Measurements from ENCODE around the gene OSGEPL1.
A peak's percentile ranks its signal among the peaks of the same experiment; 100 is the strongest.
"Not testable (repeated sequence)": the region's sequence is repeated elsewhere in the genome, so short reads cannot be mapped to it uniquely, and the experiment has no call there.

Gene OSGEPL1, protein sequence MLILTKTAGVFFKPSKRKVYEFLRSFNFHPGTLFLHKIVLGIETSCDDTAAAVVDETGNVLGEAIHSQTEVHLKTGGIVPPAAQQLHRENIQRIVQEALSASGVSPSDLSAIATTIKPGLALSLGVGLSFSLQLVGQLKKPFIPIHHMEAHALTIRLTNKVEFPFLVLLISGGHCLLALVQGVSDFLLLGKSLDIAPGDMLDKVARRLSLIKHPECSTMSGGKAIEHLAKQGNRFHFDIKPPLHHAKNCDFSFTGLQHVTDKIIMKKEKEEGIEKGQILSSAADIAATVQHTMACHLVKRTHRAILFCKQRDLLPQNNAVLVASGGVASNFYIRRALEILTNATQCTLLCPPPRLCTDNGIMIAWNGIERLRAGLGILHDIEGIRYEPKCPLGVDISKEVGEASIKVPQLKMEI

DNA sequence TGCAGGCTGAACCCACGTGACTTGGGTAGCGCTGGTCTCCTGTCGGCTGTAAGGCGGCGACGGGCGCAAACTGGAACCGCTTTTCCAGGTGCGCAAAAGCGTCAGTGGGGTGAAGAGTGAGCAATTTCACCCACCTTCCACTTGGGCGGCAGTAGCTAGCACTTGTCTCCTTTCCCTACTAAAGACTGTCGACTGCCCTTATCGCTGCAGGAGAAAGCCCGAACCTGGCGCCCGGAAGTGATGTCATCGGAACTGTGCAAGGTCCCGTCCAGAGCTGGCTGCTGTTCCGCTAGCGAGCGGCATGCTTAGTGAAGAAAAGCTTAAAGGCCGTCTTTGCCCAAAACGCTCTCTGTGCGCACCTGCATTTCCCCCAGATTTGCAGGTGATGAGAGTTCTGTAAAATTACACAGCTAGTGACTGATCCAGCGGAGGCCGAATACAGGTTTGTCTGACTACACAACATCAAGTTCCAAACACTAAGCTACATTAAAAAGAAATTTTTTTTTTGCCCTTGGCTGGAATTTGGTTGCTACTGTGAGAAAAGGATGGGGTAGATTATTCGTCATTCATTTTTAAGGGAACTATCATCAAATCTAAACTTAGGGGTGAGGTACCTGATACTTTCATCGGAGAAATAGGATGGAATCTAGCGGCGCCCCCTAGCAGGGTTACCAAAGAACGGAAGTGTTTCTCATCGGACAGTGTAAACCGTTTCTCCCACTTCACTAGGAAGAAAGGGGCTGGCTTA lies at the start of gene OSGEPL1:
TSS of gene OSGEPL1 (minus strand) at position 242 of the 748 bp plus-strand sequence. CDS start 1,152 bp downstream, outside the sequence.
- DNase-seq = peak; percentile 95

DNA sequence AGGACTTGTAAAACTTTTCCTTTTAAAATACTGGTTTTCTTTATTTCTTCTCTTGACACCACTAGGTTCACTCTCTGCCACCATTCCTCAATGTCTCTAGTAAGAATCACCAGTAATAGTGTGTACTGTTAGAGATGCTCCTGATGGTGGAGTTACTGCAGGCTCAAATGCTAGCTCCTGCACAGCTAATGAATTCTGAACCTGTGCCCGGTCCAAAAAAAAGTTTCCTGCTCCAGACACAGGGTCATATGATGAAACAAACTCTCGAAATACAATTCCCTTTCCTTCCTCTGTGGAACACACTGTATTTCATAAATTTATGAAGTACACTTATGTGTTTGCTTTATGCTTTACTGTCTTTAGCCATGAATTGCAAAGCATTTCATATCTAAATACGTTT lies 40.8 kb upstream of the OSGEPL1 start:
- DNase-seq = no peak

DNA sequence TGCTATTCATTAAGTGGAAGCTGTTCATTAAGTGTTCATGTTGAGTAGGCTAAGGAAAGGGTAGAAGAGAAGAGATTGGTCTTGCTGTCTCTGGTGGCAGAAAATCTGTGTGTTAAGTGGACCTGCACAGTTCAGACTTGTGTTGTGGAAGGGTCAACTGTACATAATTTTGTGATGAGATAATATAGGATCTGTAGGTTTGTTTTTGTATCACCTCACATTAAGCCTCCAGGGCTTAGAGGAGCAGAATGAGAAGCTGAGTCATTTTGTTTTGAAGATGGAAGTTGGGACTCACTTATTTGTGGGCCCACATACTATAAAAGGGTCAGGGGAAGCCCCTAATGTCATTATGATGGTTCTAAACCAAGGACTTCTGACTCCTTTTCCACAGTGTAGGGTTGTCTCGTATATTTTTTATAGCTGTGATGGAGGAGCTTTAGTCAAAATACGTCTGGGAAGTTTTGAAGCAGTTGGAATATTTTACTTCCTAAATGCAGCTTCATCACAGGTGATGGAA lies 39.9 kb upstream of the OSGEPL1 start:
- DNase-seq = no peak

DNA sequence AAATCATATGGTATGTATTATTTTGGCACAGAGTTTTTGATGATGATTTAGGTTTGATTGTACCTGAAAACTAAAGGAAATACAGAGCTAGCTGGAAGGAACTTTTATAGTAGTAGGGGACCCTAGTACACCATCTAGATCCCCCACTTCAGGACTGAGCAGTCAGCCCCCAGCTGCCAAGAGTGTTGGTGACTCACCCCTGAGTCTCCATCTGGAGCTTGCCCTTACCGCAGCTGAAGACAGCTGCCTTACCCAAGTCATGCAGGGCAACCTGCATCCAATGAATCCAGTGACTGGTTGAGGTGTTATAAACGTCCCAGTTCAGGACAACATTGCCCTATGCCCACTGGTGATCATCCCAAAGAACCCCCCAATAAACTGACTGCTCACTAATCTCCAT lies 36.9 kb upstream of the OSGEPL1 start:
- no peak for DNase-seq

DNA sequence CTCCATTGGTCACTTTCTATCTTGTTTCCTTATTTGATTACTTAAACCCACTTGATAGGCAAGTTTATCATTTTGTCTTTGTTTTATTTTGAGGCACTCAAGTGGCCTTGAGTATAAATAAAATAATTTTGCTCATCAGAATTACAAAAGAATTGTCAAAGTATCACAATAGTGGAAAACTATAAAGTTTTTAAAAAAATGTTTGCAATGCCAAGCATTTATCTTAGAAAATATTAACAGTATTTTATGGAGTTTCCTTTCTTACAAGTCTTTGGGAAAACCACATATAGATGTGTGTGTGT lies 36.4 kb upstream of the OSGEPL1 start:
- no peak for DNase-seq

DNA sequence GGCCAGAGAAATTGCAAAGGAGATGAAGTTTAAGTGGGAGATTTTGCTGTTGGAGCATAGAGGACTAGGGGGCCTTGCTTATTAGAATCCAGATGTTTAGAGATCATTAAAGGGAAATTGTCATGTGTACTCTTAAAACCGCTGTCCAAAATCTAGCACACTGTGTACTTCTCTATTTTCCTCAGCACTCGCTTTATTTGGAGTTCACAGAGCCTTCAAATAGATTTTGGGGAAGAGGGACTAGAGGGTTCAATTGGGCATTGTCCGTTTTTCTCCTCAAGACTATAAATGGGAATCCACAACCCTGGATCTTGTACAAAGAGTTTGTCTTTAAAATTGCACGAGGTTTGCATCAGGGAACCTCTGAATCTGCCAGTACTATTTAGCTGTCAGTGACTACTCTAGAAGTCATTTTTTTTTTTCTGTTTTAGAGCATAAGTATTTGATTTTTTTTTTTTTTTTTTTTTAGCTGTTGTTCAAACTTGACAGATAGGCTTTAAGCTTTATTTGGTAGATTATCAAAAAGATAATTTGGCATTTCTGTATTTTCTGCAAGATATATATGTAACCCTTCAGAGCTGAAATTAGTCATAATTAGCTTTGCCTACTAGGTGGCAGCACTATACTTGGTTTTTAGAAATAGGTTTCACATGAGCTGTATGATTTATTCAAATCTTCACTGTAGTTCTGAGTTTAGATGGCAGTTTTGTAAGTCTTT lies 35.9 kb upstream of the OSGEPL1 start:
- no peak for DNase-seq

DNA sequence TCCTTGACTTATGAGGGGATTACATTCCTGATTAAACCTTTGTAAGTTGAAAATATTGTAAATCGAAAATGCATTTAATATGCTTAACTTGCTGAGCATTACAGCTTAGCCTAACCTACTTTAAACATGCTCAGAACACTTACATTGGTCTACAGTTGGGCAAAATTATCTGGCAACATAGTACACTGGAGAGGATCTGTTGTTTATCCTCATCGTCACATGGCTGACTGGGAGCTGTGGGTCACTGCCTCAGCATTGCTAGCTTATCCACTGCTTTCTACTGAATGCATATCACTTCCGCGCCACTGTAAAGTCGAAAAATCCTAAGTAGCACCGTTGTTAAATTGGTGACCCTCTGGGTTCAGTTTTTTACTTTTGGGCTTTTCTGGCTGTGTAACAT lies 35.3 kb upstream of the OSGEPL1 start:
- DNase-seq = no peak

DNA sequence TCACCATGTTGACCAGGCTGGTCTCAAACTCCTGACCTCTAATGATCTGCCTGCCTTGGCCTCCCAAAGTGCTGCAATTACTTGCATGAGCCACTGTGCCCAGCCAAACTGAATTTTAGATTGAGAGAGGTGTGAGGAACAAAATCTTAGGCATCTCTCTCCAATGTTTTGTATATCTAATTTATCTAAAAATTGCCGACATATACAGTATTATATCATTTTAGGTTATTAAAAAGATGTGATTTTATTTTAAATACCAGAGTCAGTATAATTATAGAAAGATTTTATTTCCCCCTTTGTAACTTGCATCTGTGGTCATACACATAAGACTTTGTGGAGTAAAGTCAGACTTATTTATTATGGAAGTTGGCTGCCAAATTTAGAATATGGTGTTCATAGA lies 31.7 kb upstream of the OSGEPL1 start:
- DNase-seq = no peak

DNA sequence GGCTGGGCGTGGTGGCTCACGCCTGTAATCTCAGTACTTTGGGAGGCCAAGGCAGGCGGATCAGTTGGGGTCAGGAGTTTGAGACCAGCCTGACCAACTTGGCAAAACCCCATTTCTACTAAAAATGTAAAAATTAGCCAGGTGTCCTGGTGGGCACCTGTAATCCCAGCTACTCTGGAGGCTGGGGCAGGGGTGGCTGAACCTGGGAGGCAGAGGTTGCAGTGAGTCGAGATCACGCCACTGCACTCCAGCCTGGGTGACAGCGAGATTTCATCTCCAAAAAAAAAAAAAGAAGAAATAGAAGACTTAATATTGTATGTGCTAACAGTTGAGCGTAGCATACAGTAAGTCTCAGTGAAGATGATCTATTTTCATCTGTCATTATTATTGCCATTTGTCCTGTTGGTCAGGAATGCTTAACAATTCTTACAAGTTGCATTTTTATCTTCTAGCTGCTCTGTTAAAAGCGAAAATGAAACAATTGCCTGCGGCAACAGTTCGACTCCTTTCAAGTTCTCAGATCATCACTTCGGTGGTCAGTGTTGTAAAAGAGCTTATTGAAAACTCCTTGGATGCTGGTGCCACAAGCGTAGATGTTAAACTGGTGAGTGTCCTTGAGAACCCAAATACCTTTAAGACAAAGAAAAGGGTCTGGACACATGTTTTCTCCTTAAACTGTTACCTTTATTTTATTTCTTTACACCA lies 28.9 kb upstream of the OSGEPL1 start:
- no peak for DNase-seq

DNA sequence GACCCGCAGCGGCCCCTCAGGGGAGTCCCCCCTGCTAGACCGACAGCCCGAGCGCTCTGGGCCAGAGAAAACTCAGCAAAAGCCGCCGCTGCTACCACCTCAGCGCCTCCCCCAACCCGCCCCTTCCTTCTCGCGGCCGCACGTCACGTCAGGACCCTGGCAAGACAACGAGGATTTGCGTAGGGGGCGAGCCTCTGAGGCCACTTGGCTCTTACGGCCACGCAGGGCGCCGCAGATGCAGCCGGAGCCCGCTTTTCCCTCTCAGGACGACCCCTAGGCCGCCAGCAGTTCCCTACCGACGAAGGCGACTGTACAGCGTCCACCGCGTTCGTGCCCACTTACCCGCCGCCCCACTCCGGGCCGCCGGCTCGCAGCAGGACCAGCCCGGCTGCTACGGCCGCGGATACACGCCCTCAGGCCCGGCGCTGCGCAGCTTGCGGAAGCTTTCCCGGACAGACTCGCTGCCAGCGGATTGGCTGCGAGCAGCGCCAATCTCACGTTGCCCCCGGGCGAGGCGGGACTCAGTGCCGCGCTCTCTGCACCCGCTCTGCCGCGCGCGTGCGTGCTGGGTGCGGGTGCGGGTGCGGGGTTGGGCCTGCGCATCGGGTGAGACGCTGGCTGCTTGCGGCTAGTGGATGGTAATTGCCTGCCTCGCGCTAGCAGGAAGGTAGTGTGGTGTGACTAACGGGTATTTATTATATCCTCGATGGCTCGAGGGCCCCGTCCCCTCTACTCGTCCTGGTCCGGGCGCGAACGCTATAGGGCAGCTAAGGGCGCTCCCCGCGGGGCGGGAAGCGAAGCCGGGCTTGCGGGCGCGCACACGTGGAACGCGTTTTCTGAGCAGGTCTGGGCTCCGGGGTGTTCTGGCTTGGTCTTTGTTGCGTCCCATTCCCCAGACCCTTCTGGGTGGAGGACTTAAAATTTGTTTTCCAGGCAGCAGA lies 21.6 kb upstream of the OSGEPL1 start, which contains the start of the genes ORMDL1 and PMS1:
TSS of gene ORMDL1 (minus strand) at position 413 of the 941 bp plus-strand sequence. CDS start 1,744 bp downstream, outside the sequence.
TSS of gene PMS1 (plus strand) at position 524 of the 941 bp plus-strand sequence. CDS start 7,360 bp downstream, outside the sequence.
- DNase-seq = peak; percentile 93

DNA sequence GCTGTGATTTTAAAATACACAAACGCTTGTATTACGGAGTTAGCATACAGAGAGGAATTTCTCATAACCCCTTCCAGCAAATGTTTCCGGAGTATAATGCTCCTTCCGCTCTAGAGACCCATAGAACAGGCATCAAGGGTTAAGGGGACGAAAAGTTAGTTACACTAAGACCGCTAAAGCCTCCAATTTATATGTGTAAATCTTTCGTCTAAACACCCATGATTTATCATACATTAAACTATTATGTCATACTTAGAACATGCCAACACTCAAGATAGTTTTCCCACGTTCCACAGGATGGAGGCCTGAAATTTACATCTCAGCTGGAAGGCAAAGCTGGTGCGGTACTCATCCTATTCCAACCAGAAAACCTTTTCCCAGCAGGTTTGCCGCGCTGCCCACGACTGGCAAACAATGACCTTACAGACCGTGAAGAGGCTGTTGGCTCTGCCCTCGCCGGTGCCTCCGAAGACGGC lies 20.9 kb upstream of the OSGEPL1 start:
- no peak for DNase-seq

DNA sequence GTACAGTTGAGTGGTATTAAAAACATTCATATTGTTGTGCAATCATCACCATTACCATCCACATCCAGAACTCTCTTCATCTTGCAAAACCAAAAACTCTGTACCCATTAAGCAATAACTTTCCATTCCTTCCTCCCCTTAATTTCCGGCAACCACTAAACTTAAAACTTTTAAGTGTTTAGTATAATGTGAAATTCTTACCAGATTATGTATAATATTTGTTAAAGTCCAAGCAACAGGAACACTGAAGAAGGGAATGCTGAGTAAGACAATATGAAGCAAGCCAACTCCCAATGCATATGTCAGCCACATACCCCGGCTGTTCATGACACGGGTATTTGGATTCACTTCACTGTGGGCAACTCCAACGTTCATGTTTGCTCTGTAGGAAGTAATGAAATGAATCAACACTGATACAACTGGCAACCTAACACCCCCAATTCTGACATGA lies 19.7 kb upstream of the OSGEPL1 start:
- DNase-seq = peak; percentile 49

DNA sequence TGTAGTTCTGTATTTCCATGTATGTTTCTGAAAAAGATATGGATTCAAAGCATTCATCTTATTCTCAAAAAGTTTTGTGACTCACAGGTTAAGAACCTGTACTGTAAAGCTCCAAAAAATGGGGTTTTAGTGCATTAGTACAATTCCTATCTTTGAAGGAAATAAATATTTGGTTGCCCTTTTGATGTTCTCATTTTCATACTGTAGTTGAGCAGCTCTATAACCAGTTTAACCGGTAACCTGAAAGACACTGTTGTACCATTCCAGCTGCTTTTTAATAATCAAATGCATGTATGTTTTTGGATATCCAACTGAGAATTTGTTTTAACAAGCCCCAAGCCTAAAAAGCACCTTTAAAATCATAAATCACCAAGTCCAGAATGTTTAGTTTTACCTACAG lies 9.6 kb upstream of the OSGEPL1 start:
- DNase-seq = no peak

DNA sequence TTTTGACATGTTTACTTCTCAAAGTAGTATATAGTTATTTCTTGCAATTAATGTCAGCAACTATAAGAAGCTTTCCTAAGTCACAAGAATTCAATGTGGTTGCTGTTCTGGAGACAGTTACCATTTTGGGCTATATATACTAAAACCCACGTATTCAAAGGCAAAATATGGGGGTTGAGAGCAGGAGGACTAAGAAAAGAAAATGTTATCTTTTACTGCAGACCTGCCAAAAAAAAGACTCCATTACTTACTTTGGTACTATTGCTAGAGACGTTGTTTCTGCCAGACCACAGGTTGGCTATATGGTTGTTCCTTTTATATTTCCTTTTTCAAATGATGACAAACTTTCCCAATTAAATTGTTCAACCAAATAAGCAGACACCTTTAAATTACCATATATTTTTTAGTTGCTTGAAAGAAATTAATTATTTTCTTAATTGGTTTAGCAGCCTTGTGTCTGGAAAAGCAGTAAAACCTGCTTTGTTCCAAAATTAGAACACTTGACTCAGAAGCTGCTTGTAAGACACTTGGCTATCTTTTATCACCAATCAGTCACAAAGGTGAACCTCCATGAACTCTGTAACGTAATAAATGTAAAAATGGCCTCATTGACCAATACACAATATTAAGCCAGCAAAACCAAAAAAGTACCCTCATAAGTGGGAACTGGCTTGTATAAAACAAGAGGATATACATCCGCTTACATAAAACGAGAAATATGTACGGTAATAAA lies 8.2 kb upstream of the OSGEPL1 start:
- DNase-seq = no peak

DNA sequence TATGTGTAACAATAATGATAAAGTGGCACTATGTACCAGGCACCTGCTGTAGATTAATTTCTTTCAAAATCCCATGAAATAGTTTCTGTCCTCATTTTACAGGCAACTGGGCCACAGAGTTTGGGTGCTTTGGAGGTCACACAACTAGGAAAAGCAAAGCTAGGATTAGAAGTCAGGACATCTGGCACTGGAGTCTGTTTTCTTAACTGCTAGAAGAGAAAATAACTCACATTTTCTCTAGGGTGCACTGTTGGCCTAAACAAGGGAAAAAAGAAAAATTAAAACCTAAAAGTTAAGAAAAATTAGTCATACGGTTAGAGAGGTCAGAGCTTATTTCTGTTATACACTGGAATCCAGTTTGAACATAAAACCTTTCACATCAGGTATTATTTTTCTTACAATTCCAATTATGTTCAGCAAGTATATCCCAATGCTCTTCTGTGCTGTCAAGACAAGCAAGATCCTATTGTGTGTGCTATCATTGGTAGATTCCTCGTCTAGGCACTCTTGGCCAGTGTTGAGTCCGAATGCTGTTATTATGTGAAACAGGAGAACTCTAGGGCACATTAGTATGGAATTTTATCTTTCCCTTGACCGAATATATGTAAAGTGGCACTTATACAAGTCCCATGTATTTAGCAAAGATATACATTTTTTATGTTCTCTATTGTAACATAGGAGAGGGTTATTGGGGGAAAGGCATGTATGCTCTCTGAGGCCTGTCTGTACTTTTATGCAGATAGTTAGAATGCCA lies 1.5 kb upstream of the OSGEPL1 start:
- no peak for DNase-seq

DNA sequence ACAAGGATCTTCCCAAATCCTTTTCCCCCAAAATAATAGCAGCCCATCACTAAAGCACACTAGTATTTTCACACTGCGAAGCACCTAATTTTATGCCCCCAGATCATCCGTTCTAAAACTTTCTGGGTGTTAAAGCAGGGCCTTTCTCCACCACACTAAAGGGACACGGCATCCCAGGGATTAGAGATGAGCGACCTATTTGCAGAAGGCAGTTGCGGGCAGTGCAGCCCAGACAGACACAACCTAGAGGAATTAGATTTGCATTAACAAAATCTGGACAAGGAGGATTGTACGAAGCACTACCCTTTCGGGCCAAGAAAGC lies 402 bp downstream of the OSGEPL1 start:
- no peak for DNase-seq

DNA sequence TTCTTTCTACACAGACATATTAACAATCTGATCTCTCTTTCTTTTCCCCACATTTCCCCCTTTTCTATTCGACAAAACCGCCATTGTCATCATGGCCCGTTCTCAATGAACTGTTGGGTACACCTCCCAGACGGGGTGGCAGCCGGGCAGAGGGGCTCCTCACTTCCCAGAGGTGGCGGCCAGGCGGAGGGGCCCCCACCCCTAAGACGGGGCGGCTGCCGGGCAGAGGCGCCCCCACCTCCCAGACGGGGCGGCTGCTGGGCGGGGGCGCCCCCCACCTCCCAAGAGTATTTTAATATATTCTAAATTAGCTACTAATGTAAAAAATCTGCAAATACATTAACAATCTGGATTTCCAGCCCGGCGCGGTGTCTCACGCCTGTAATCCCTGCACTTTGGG lies 2.4 kb downstream of the OSGEPL1 start:
- not testable (repeated sequence) for DNase-seq

DNA sequence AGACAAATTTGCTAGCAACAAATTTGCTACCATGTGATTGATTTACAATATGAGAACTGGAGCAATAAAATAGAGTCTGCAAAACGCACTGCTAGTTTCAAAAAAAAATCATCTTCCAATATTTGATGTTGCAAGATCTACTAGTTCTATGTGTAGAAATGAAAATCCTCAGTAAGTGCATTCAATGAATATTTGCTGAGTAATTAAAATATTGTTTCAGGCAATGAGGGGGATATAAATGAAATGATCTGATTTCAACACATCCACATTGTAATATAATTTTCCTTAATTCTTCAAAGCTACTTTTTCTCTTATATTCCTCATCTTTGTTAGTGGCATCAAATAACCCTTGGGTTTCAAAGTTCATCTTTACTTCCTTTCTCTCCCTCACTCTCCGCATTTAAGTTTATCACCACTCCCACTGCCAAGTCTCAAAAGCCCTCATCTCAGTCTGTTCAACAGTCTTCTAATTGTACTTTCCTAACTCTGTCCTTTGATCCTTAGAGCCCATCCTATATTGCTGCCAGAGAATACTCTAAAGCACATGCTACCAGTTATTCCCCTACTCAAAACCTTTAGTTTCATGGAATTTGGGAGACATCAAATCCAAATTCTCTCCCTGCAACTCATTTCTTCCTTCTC lies 6.2 kb downstream of the OSGEPL1 start:
- DNase-seq = no peak

DNA sequence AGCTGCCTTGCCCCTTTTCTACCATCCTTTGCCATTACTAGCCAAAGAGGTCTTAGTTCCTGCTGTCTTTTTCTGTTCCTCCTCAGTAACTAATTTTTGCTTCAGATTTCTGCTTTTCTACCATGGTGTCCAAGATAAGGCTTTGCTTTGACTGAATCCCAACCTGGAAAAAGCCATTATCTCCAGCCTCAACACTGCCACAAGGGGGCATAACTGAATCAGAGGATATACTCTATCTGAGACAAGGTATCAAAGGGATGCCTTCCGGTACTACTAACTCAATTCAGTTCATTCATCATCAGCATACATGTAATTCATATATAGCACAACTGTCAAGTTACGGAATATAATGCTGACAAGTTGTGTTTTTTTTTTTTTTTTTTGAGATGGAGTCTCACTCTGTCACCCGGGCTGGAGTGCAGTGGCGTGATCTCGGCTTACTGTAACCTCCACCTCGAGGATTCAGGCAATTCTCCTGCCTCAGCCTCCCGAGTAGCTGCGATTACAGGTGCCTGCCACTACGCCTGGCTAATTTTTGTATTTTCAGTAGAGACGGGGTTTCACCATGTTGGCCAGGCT lies 11.4 kb downstream of the OSGEPL1 start:
- DNase-seq = peak; percentile 19

Data from stimulated activated CD4-positive, alpha-beta T cell treated with anti-CD3 and anti-CD28 coated beads, Interleukin-1b, Interleukin-23, amount 100 ng/mL, for 48 hours (primary cell).